HG03039 (cell line): ENCODE data around the gene MMP28.

Experiments used
- ATAC-seq: cut with Tn5 transposase; IDR thresholded peaks from one replicate; pipeline ENCODE4 v1.9.1; 2021; ENCODE audit warnings: mild to moderate bottlenecking, moderate library complexity; ENCODE audit not compliant: unreplicated experiment

The MMP28 gene

DNA sequence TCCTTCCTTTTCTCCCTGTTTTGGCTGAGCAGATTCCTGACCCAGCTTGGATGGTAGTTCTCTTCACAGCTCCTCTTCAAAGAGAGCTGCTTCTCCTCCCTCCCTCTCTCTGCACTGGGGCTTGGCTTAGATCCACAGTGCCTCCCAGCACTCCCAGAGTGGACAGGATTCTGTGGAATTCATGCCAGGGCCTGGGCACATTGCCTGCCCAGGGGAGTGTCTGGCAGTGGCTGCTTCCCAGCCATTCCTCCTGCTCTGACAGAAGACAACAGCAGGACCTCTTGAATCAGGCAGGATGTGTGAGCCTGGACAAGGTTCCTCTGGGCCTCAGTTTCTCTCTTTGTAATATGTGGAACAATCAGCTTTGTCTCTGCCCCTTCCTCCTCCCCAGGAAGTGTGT lies 4.5 kb upstream of the MMP28 start:
- no peak for ATAC-seq

DNA sequence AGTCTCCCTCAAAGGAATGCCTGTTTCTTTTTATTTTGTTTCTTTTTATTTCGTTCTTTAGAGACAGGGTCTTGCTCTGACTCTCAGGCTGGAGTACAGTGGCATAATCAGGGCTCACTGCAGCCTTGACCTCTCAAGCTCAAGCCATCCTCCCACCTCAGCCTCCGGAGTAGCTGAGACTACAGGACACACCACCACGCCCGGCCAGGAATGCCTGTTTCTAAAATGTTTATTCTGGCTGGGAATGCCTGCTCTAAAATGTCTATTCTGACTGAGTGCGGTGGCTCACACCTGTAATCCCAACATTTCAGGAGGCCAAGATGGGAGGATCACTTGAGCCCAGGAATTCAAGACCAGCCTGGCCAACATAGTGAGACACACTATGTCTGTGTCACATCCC lies 2.5 kb upstream of the MMP28 start:
- ATAC-seq: no peak

DNA sequence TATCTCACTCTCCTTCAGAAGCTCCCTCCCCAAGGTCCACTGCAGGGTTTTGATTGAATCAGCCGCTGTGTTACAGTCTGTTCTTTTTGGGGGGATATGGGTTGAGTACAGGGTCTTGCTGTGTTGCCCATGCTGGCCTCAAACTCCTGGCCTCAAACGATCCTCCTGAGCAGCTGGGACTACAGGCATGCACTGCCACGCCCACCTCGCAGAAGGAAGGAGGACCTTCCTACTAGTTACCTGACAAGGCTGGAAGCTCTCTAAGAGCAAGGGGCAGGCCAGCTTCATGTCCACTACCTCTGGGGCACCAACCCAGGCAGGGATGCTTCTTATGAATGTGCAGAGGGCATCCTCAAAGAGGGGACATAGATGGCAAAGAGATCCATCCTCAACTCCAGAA lies 1.9 kb upstream of the MMP28 start:
- ATAC-seq: no peak

DNA sequence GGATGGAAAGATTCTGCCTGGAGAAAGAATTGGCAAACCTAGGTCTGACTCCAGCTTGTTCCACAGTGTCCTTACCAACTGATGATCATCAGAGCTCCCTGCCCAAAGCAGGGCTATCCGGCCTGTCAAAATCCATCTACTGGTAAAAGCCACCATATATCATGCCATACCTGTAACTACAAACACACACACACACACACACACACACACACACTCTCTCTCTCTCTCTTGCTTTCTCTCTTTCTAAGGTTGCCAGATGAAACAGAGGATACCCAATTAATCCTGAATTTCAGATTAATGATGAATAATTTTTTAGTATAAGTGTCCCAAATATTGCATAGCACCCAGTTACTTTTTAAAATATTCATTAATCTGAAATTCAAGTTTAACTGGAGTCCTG lies 1.5 kb upstream of the MMP28 start:
- no peak for ATAC-seq

DNA sequence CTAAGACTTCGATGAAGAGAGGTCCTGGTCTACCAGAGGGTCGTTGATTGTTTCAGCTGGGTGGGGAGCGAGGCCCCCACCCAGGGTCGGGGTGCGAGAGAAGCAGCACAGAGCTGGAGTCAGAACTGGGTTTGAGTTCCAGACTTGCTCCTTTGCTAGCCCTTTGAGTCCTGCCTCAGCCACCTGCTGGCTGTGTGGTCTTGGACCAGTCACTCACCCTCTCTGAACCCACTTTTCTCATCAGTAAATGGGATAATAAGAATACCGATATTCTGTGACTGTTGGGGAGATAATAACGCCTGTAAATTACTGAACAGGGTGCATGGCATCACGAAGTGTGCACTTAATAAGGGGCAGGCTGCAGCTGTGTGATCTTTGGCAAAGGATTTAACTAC lies 427 bp upstream of the MMP28 start:
- no peak for ATAC-seq

DNA sequence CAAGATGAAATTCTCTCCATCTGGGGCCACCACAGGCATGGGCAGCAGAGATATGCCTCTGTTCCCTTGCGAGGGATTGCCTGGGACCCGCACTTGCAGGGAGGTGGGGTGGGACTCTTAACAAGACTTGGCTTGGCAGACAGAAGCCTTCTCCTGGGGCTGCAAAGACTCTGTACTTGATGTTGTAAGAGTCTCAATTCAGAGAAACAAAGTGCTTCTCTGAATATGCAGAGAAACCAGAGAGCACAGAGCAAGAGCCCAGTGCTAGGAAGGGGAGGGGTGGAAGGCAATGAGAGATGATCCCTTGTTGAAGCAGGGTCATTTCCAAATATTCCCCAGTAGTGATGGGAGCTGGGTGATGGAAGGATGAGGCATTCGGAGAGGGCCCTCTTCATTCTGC lies 2.2 kb downstream of the MMP28 start:
- ATAC-seq: no peak

DNA sequence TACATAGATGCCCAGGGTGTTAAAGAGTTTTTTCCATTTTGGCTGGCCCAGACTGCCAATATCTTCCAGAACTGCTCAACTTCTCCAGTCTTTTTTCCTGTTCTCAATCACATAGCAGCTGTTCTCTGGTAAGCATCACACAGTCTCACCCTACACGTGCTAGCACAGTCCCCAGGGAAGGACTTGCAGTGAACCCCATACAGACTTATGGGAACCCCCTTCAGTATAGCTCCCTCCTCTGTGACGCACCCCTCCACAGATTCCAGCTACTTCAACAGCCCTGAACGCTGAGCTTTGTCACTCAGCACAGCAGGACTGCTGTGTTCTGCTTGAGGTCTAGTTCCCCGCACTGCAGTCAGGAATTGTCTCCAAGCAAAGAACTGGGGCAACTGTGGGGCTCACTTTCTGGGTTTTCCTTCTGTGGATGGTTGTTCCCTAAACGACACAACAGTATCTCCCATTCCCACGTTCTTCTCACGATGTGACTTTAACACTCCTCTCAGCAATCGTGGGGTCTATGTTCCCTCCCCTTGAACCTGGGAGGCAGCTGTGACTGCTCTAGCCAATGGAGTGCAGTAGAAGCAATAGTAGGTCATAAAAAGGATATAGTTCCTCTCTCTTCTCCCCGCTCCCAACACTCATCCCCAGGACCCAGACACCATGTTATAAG lies 3.6 kb downstream of the MMP28 start:
- no peak for ATAC-seq

DNA sequence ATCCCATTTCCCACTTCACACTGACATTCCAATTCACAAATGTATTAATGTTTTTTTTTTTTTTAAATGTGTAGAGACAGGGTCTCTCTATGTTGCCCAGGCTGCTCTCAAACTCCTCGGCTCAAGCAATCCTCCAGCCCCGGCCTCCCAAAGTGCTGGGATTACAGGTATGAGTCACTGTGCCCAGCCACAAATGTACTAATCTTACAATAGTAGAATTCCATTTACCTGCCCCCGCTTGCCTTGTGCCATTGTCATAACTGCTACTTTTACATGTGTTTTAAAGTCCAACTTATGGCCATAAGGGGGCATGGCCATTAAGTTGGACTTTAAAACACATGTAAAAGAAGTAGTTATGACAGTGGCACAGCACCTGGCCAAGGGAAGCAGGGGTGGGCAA lies 4.6 kb downstream of the MMP28 start:
- no peak for ATAC-seq

DNA sequence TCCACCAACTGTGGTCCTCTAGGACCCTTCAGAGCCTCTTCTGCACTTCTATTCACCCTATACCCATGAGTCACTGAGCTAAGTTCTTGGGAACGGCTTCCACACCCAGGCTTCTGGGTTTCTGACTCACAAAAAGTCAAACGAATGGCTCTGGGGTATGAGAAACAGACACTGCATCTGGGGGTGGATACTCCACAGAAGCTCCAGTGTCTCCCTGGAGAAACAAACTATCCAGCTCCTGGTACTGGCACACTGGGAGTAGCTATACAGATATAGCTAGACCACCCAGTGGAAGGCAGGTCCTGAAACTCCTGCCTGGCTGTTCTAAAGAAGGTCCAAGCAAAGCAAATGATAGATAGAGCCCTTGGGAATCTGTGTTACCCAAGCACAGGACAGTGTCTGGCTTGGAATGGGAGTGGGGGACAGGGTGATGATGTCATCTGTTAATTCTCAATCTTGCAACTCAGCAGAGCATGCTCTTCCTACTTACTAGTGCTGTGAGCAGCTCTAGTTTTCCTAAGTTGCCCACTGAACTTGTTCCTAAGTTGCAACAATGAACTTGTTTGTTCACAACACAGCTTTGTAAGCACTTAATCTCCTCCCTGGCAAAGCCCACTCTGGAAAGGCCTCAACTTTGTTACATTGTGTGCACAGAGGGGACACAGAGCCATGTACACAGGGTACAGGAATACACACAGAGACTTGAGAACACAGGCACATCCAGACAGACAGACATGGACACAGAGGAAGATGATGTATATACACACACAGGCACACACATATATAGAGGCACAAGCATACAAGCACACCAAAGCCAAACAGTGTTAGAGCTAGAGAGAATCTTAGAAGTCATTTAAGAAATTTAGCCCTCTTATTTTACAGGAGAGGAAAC lies 6.7 kb downstream of the MMP28 start:
- ATAC-seq: no peak

DNA sequence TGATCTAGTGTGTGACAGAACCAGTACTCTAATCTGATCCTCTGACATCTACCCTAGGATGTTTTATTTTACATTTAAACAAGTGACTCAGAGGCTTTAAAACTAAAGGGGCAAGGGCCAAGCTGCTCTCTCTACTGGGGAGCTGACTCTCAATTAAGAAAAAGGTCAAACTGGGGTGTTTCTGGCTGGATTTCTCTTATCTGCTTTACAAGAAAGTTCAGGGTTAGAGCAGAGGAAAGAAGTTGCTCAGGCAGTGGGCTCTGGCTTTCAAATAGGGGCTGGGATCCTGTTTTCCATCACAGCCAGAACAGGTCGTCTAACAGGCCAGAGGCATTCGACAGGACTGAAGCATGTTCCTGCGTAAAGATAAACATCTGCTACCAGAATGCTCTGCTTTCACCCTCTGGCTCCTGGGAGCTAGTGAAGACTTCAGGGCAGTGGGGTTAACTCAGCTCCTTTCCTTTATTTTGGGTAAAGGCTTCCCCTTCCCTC lies 8.5 kb downstream of the MMP28 start:
- ATAC-seq: no peak

DNA sequence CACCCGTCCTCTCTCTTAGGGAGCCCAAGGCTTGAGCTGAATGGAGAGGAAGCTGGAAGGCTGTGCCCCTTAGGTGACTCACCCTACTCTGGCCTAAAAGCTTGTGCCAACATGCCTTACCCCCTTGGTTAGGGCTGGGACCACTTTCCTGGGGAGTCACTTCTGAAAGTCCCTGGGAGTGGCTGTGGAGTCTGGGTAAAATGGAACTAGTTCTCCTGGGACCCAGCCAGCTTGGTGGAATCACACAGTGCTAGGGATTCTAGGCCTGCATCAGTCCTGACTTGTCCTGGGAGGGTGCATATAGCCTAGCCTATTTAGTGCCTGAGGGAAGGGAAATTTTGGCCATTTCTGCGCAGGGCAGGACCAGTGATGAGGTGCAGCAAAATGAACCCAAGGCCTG lies 10.5 kb downstream of the MMP28 start:
- ATAC-seq: no peak

DNA sequence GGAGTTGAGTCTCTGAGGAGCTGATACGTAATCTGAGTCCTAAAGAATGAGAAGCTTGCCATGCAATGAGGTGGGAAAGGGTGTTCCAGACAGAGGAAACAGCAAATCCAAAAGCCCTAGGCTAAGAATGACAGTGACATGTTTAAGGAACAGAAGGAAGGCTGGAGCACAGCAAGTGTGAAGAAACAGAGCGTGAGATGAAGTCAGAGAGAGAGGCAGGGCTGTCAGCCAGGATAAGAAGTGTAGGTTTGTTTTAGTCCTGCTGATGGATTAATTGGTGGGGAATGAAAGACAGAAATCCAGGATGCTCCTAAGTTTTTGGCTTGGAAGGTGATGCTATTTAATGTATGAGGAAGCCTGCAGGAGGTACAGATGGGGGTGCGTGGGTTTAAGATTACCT lies 14.5 kb downstream of the MMP28 start:
- no peak for ATAC-seq

DNA sequence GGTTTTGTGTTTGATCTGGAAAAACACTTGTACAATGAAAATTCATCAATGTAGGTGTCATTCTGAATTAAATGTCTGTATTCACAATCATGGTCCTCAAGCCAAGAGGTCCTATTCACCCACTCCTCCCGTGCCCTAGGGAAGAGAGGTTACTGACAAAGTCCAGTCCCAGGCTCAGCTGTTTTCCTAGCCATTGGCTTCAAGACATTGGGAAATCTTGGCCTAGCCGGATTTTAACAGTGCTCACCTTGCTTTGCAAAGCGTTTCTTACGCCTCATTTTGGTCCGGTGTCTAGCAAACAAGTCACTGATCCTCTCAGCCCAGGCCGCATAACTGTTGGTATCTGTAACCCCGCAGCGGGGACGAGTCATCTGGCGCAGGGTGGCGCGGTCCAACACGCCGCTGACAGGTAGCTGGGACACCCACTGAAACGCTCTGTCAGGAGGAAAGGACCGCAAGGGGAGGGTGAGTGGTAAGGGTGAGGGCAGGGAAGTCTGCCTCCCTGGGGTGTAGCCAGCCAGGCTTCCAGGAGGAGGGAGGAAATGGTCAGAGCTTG lies 16.7 kb downstream of the MMP28 start:
- no peak for ATAC-seq

DNA sequence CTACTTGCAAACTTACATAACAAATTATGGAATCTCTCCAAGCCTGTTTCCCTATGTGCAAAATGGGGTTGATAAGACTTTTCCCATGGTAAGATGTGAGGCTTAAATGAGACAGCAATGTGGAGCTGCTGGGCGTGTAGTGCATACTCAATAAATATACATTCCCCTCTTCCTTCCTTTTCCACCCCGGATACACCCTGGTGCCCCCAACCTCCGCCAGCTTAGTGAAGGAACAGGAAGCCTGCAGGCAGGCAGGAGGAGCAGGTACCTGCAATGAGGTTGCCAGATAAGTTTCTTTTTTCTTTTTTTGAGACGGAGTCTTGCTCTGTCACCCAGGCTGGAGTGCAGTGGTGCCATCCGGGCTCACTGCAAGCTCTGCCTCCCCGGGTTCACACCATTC lies 19.9 kb downstream of the MMP28 start:
- no peak for ATAC-seq

DNA sequence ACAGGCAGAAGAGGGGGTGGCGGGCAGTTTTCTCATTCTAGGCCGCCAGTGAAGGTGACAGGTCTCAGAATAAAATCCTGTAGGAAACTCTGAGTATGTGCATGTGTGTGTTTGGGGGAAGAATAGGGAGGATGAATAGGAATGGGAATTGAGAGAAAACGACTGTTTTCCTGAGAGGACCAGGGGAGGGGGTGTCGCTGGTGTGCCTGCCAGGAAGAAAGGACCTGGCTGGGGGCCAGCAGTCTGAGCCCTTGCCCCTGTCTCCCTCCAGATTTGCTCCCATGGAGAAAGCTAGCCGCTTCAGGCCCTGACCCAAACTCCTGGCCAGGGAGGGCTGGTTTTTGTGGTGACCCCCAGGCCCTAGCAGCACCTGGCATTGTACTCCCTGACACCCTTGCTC lies 20.4 kb downstream of the MMP28 start:
- ATAC-seq: no peak

DNA sequence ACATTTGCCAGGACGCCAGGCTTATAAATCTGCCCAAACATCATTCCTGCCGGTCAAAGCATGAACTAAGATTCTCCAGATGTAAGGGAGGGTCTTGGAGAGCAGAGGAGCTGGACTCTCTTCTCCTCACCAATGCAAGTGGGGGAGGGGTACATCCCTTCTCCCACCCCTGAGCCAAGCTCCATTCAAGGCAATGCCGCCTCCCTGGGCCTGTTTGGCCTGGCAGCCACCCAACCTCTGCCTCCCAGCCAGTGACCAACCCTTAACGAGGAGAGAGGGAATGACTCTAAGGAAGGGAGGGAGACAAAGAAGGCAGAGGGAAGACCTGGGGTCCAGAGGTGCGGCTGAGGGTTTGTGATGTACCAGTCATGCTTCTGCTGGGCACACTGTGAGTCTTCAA lies 20.9 kb downstream of the MMP28 start:
- no peak for ATAC-seq

DNA sequence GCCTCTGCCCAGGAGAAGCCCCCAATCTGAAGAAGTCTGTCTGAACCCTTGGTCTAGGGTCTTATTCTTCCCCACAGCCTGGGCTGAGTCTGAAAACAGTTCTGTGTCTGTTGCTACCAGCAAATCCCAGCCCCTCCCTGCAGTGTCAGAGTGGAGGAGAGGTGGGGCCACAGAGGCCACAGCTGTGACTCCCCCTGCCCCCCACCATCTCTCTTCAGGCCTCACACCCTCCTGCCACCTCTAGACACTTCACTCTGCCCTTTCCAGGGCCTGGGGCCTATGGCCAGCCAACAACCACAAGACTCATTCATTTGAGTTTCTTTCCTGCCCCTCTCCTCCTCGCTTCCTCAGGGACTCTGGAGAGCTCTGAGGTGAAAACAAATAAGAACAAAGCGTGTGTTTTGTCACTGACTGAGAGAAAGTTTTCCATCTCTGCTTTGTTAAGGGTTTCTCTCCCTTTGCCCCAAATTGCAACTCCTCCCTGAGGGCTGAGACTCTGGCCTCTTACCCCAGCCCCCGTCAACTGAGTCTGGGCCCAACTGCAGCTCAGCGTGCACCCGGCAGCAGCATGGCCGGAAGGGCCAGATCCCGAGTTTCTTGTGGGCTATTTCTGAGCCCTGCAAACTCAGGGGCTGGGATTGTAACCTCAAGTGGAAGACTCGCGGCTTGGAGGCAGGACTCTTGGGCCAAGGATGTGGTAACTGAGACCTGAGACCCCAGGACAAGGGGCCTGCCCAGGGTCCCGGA lies 21.6 kb downstream of the MMP28 start:
- no peak for ATAC-seq

DNA sequence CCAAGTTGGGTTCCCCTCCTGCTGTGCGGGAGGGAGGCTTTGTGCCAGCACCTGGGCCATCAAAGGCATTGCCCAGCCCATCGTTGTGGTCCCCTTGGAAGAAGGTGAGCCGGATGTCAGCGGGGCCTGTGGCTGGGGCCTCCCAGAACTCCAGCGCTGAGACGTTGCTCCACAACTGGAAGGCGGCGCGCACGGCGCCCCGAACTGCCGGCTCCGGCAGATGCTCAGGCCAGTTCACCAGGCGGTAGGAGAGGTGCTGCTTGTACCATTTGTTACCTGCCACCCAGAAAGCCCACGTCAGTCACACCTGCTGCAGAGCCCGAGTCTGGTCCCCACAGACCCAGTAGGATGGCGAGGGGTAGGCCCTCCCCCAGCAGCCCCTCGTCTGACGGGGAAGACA lies 22.3 kb downstream of the MMP28 start:
- no peak for ATAC-seq

DNA sequence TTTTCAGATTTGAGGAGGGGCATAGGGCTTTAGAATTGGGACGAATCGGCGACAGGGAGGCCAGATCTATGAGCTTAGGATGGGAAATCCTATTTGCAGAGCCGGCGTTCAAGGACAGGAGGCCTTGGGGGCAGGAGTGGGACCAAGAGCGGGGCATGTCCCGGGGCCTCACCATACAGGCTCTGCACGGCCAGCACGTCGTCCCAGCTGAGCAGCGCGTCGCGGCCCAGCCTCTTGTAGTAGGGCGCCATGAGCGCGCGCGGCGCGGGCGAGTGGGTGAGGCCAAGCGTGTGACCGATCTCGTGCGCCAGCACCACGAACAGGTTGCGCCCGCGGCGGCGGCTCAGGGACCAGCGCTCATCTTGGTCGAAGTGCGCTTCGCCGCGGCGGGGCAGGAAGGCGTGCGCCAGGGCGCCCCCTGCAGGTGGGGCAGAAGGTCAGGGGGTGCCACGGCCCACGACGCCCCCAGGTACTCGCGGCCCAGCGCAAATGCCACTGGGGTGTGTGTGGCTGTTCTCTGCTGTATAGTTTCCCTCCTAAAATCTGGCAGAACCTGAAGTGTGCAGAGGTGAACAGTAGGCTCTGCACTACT lies 25.4 kb downstream of the MMP28 start:
- ATAC-seq: no peak

DNA sequence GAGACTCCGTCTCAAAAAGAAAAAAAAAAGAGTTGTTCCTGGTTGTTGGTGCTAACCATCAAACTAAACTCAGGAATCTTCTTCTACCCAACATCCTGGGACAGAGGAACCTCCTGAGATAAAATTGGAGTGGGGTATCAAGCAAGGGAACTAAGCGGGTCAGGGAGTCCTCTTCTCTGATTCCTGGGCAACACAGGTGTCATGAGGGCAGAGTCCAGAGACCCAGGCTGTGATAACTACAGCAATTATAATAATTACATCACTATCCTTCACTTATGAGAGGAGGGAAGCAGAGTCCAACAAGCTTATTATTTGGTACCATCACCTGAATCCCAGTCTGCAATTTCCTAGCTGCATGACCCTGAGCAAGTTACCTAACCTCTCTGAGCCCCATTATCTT lies 26.6 kb downstream of the MMP28 start:
- no peak for ATAC-seq

DNA sequence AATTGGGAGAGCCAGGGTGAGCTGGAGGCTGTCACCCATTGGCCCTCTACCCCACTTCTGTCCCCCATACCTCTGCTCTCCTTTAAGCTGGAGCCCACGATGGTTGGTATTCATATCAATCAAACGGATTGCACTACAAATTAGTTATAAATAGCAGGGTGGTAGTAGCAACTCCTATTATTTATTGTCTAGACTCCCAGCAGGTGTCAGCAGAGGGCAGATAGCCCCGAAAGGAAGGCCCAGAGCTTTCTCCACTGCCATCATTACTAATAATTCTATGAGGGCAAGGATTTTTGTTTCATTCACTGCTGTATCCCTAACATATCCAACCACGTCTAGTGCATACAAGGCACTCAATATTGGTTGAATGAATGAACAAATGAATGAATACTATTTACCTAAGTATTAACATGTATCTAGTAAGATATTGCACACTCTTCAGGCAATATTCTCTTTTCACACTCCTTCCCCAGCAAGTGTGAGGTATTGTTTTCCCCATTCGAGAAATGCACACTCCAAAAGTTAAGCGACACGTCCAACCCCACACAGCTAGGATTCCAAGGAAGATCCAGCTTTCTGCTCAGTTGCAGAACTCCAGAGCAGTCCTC lies 28.4 kb downstream of the MMP28 start:
- ATAC-seq: no peak
